Left lobe of liver (tissue), 2 donors: ENCODE results near the gene RIBC2. TPM values are rescaled to one million over a fixed set of nuclear protein-coding genes. Genes with fewer than 3 reads are reported as not detected.
"Not testable (repeated sequence)": the region's sequence is repeated elsewhere in the genome, so short reads cannot be mapped to it uniquely, and the experiment has no call there.

ENCODE experiments used
- ATAC-seq: fragments of 200-7000 bp; cut with Tn5 transposase; one replicate; pipeline ENCODE4 v1.9.1; 2020; ENCODE audit warnings: mild to moderate bottlenecking, moderate library complexity
- DNase-seq: peaks from one replicate; pipeline ENCODE4 v3.0.0-alpha.2; 2020; ENCODE audit warnings: low spot score
- total RNA-seq: library from RNA; stranded (reverse); gene quantifications from one replicate; pipeline ENCODE4 v1.2.1, GENCODE V29; 2021
- donor health status: DM: no; HTN: no; CAD: no; lungs with moderate emphysema.
- donor health status: DM: no; HTN: yes; CAD: no.

The RIBC2 gene
- not detected for total RNA-seq

GRCh38 chr22:45413368-45414211 lies at the start of gene RIBC2, which contains the start of gene SMC1B:
RIBC2 (plus strand) TSS chr22:45413693; CDS start chr22:45413887, 194 bp downstream.
SMC1B (minus strand) TSS chr22:45413599; CDS start chr22:45413567, 32 bp downstream.
- ATAC-seq, result peak; percentile 96
- DNase-seq, result peak; percentile 75

- ATAC-seq, result no peak
- no peak for DNase-seq
These were observed 46.8 kb upstream of the RIBC2 start for GRCh38 chr22:45366713-45367112.

GRCh38 chr22:45373592-45373991 lies 39.9 kb upstream of the RIBC2 start:
- DNase-seq, ATAC-seq: not testable (repeated sequence)

GRCh38 chr22:45376009-45376408 lies 37.5 kb upstream of the RIBC2 start:
- no peak for DNase-seq
- no peak for ATAC-seq

- ATAC-seq (no peak), DNase-seq (no peak)
These were observed 36.8 kb upstream of the RIBC2 start for GRCh38 chr22:45376703-45377102.

GRCh38 chr22:45381348-45381747 lies 32.1 kb upstream of the RIBC2 start:
- ATAC-seq (no peak), DNase-seq (no peak)

- DNase-seq (no peak), ATAC-seq (no peak)
These were observed 23.9 kb upstream of the RIBC2 start for GRCh38 chr22:45389546-45389945.

GRCh38 chr22:45397806-45398205 lies 15.7 kb upstream of the RIBC2 start:
- DNase-seq (no peak), ATAC-seq (no peak)

- ATAC-seq (no peak), DNase-seq (no peak)
These were observed 15.3 kb upstream of the RIBC2 start for GRCh38 chr22:45398214-45398613.

- DNase-seq (no peak), ATAC-seq (no peak)
These were observed 13.6 kb upstream of the RIBC2 start for GRCh38 chr22:45399712-45400445.

- no peak for ATAC-seq
- no peak for DNase-seq
These were observed 11.0 kb upstream of the RIBC2 start for GRCh38 chr22:45402466-45402985.

GRCh38 chr22:45407793-45408192 lies 5.7 kb upstream of the RIBC2 start:
- DNase-seq (no peak), ATAC-seq (no peak)

- no peak for DNase-seq
These were observed 503 bp upstream of the RIBC2 start for GRCh38 chr22:45413013-45413367.

GRCh38 chr22:45418056-45418769 lies 4.7 kb downstream of the RIBC2 start:
- no peak for DNase-seq

More at GRCh38 chr22:45413013-45413367, 503 bp upstream of the RIBC2 start:
- no peak for ATAC-seq

GRCh38 chr22:45418770-45419138 lies 5.3 kb downstream of the RIBC2 start:
- ATAC-seq, result no peak
- DNase-seq, result no peak

More at GRCh38 chr22:45418056-45418769, 4.7 kb downstream of the RIBC2 start:
- ATAC-seq, result no peak

GRCh38 chr22:45420011-45420410 lies 6.5 kb downstream of the RIBC2 start:
- ATAC-seq (no peak), DNase-seq (no peak)

GRCh38 chr22:45420539-45420938 lies 7.0 kb downstream of the RIBC2 start:
- DNase-seq, result no peak
- no peak for ATAC-seq

GRCh38 chr22:45421349-45422055 lies 8.0 kb downstream of the RIBC2 start:
- DNase-seq (peak; percentile 3), ATAC-seq (no peak)

GRCh38 chr22:45422237-45422983 lies 8.9 kb downstream of the RIBC2 start:
- DNase-seq, result peak; percentile 30
- ATAC-seq, result no peak

- no peak for ATAC-seq
- peak; percentile 8 for DNase-seq
These were observed 10.0 kb downstream of the RIBC2 start for GRCh38 chr22:45423524-45423923.
